GM12873 (cell line): ENCODE measurements around the gene TMEM38A.

Source experiments
- TF ChIP-seq, protein P1 (sequence below): IDR thresholded peaks from 2 replicates; pipeline ENCODE4 v1.5.1; 2012; ENCODE audit warnings: low read depth, mild to moderate bottlenecking, moderate library complexity, low read length, control low read depth; ENCODE audit not compliant: insufficient read depth; ENCODE audit errors: missing control alignments

The TMEM38A gene

DNA sequence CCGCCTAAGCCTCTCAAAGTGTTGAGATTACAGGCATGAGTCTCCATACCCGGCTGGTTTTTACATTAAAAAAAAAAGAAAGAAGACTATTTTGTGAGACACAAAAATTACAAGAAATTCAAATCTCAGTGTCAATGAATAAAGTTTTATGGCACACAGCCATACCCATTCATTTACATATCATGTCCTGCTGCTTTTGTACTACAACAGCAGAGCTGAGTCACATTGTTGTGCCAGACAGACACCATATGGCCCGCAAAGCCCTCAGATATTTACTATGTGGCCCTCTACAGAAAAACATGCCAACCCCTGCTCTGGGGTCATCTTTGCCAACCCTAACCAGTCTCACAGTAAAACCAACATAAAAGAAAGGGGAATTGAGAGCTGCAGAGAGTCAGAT is 6.3 kb upstream of the TMEM38A start:
- TF ChIP-seq, protein P1, sequence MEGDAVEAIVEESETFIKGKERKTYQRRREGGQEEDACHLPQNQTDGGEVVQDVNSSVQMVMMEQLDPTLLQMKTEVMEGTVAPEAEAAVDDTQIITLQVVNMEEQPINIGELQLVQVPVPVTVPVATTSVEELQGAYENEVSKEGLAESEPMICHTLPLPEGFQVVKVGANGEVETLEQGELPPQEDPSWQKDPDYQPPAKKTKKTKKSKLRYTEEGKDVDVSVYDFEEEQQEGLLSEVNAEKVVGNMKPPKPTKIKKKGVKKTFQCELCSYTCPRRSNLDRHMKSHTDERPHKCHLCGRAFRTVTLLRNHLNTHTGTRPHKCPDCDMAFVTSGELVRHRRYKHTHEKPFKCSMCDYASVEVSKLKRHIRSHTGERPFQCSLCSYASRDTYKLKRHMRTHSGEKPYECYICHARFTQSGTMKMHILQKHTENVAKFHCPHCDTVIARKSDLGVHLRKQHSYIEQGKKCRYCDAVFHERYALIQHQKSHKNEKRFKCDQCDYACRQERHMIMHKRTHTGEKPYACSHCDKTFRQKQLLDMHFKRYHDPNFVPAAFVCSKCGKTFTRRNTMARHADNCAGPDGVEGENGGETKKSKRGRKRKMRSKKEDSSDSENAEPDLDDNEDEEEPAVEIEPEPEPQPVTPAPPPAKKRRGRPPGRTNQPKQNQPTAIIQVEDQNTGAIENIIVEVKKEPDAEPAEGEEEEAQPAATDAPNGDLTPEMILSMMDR, result no peak

DNA sequence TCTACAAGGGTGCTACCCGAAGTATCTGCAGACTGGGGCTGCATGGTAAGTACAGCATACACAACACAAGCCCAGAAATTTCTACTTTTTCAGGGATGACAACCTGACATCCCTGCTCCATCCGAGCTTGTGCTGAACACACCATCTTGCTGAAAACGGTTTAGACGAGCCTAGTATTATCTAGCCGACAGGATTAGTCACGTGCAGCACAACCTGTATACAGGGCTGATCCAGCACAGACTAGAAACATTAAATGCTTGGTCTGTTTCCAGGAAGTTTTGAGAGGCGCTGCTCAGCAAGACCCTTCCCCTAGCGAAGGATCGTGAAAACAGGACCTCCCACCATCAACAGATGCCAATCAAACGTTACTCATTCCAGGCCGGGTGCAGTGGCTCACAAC is 5.2 kb upstream of the TMEM38A start:
- TF ChIP-seq, protein P1, result no peak

DNA sequence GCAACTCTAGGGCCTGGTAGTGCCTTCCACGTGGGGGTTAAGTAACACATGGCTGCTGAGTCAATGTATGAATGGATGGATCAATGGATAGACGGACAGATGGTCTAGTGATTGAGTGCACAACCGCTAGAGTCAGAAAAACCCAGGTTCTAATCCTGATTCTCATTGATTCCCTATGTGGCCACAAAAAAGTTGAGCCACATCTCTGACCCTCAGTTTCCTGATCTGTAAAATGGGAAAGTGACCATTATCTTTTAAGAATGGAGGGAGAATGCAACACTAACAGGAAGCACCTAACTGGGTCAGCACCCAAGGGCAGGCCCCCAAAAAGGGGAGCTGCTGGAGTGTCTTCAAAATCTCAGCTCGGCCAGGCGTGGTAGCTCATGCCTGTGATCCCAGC is 3.6 kb upstream of the TMEM38A start:
- TF ChIP-seq, protein P1, result no peak

DNA sequence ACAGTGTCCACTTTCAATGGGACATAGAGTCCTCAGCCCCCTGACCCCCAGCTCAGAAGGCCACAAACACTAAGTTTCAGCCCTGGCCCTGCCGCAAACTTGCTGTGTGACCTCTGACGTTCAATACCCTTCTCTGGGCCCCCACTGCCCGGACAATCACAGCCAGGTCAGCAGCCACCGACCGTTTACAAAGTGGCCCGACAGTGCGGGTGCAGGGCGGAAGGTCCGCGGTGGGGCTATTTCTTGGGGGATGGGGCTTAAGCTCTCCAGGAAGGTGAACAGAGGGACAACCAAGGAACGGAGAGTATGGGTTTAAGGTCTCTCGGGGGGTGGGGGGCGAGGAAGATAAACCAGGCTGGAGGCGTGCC is 1.5 kb upstream of the TMEM38A start:
- TF ChIP-seq, protein P1, result no peak

DNA sequence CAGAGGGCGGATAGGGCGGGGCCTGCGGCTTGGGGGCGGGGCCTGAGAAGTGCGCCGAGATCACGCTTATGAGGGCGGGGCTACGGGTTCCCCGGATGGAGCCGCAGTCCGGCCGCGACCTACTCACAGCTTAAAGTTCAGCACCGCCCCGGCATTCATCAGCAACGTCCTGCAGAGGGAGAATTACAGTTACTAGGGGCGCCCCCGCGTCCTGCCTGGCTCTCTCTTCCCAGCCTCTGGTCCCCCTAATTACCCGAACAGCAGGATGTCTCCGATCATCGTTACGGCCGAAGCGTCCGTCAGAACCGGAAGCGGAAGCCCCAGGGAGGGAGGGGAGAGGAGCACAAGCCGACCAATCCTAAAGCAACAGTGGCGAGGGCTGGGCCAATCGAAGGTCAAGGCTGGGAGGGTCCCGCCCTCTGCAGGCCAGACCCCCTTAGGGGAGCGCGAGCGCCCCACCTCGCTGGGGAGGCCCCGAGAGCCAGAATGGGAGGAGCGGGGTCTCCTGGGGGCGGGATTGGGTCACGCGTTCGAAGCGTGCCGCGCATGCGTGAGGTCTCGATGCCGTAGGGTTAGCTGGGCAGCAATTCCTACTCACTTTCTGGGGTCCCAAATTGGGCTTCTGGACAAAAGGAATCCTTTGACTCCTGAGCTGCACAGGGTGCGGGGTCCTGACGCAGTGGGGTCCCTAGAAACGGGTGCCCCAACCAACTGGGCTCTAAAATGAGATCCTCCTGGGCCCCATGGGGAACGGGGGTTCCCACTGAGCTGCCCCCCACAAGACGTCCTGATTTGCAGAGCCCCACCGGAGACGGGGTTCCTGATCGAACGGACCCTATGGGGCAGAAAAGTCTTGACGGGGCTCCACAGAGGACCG is 869 bp upstream of the TMEM38A start, which contains the start of gene SMIM7:
TSS of gene SMIM7 (minus strand) at position 313 of the 877 bp plus-strand sequence. CDS start at position 279, 34 bp downstream.
- TF ChIP-seq, protein P1, result no peak

DNA sequence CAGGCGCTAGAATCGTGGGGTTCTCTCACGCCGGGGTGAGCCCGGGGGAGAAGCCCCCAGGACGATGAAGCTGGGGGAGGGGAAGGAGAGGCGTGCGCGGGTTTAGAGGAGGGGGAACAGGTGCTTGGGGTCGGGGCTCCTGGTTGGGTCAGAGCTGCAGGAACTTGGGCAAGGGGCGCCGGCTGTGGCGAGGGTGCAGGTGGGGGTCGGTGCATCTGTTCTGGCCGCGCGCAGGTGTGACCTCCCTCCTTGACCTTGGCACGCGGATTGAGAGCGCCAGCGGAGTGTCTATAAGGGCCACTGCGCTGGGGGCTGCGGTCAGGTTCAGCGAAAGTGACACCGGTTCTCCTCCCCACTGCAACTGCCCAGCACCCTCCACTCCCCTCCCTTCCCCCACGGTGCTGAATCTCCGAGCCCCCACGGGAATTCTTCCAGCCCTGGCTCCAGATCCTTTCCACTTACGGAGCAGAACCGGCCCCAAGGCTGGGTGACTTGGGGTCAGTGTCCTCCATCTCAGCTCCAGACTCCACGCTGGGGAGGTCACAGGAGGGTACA is 618 bp downstream of the TMEM38A start:
- TF ChIP-seq, protein P1, result no peak

DNA sequence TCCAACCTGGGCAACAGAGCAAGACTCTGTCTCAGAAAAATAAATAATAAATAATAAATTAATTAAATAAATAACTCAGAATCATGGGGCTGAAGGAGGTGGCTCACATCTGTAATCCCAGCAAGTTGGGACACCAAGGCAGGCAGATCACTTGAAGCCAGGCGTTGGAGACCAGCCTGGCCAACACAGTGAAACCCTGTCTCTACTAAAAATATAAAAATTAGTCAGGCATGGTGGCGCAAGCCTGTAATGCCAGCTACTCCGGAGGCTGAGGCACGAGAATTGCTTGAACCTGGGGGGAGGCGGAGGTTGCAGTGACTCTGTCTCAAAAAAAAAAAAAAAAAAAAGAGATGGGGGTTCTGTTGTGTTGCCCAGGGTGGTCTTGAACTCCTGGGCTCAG is 7.2 kb downstream of the TMEM38A start:
- TF ChIP-seq, protein P1, result no peak
